KMS-11 (cell line): ENCODE measurements around the gene PSPC1.

Experiments
- H2AFZ ChIP-seq: fragments of 200-600 bp; sonication (generic); 2 replicates; pipeline ENCODE4 v1.6.1; 2016; ENCODE audit warnings: antibody characterized with exemption, mixed run types, low read depth
- H3K27ac ChIP-seq: fragments of 200-600 bp; sonication (generic); 2 replicates; pipeline ENCODE4 v1.6.1; 2016; ENCODE audit warnings: mild to moderate bottlenecking, mixed run types
- H3K27me3 ChIP-seq: fragments of 200-600 bp; sonication (generic); 2 replicates; pipeline ENCODE4 v1.6.1; 2017; ENCODE audit warnings: mild to moderate bottlenecking, low read depth, mixed run types, moderate library complexity; ENCODE audit not compliant: insufficient read depth
- H3K36me3 ChIP-seq: fragments of 200-600 bp; sonication (generic); 2 replicates; pipeline ENCODE4 v1.6.1; 2017; ENCODE audit warnings: mild to moderate bottlenecking, mixed run types; ENCODE audit not compliant: insufficient read depth
- H3K4me1 ChIP-seq: fragments of 200-600 bp; sonication (generic); 2 replicates; pipeline ENCODE4 v1.6.1; 2016; ENCODE audit warnings: mild to moderate bottlenecking, low read depth, mixed run types; ENCODE audit not compliant: poor library complexity, severe bottlenecking
- H3K4me2 ChIP-seq: fragments of 200-600 bp; sonication (generic); 2 replicates; pipeline ENCODE4 v1.7.0; 2016; ENCODE audit warnings: mild to moderate bottlenecking, mixed run types
- H3K4me3 ChIP-seq: fragments of 200-600 bp; sonication (generic); IDR thresholded peaks from 2 replicates; pipeline ENCODE4 v1.6.1; 2017; ENCODE audit warnings: low read depth, low read length, mixed read lengths; ENCODE audit not compliant: insufficient read depth
- H3K79me2 ChIP-seq: fragments of 200-600 bp; sonication (generic); 2 replicates; pipeline ENCODE4 v1.6.1; 2016; ENCODE audit warnings: low read depth, mixed run types; ENCODE audit not compliant: insufficient read depth
- H3K9ac ChIP-seq: fragments of 200-600 bp; sonication (generic); 2 replicates; pipeline ENCODE4 v1.6.1; 2016; ENCODE audit warnings: mild to moderate bottlenecking, mixed run types
- H4K20me1 ChIP-seq: fragments of 200-600 bp; sonication (generic); 2 replicates; pipeline ENCODE4 v1.6.1; 2016; ENCODE audit warnings: mild to moderate bottlenecking, mixed run types; ENCODE audit not compliant: insufficient read depth
- CTCF ChIP-seq: fragments of 200-600 bp; sonication (generic); conservative IDR thresholded peaks from 2 replicates; pipeline ENCODE4 v1.6.1; 2017; ENCODE audit warnings: low read depth, mild to moderate bottlenecking, antibody characterized with exemption, low read length, moderate library complexity, mixed read lengths

Gene PSPC1

GRCh38 chr13:19673473-19674430 is 109.0 kb downstream of the PSPC1 start:
- H3K36me3 ChIP-seq, result no peaks in the 10 kb centered on the region; the same call in 1 of the 2 replicates
- H3K27me3 ChIP-seq, result no peaks in the 10 kb centered on the region
- no peaks in the 10 kb centered on the region for H4K20me1 ChIP-seq
- H3K4me1 ChIP-seq, result no peaks in the 10 kb centered on the region
- H3K27ac ChIP-seq, result no peak overlapping the region
- H3K4me2 ChIP-seq, result no peak overlapping the region
- H3K4me3 ChIP-seq, result no peak overlapping the region
- TF ChIP-seq CTCF, result no peak
- H2AFZ ChIP-seq, result no peak overlapping the region
- no peak overlapping the region for H3K9ac ChIP-seq
- H3K79me2 ChIP-seq, result no peaks in the 10 kb centered on the region

GRCh38 chr13:19672990-19673389 is 109.8 kb downstream of the PSPC1 start:
- Histone ChIP-seq H3K4me2 (no peak overlapping the region), H3K4me1 (no peaks in the 10 kb centered on the region), H3K4me3 (no peak overlapping the region), H3K9ac (no peak overlapping the region), H3K27me3 (no peaks in the 10 kb centered on the region), H3K36me3 (no peaks in the 10 kb centered on the region; the same call in 1 of the 2 replicates), H3K79me2 (no peaks in the 10 kb centered on the region), H2AFZ (no peak overlapping the region), H3K27ac (no peak overlapping the region), H4K20me1 (no peaks in the 10 kb centered on the region)
- TF ChIP-seq CTCF, result no peak

GRCh38 chr13:19670147-19670546 is 112.6 kb downstream of the PSPC1 start:
- Histone ChIP-seq H3K36me3 (no peaks in the 10 kb centered on the region; the same call in 1 of the 2 replicates), H4K20me1 (no peaks in the 10 kb centered on the region), H3K4me1 (no peaks in the 10 kb centered on the region), H3K27me3 (no peaks in the 10 kb centered on the region), H3K27ac (no peak overlapping the region), H3K4me2 (no peak overlapping the region), H2AFZ (no peak overlapping the region), H3K79me2 (no peaks in the 10 kb centered on the region), H3K9ac (no peak overlapping the region), H3K4me3 (no peak overlapping the region)
- TF ChIP-seq CTCF, result no peak

- H3K4me3 ChIP-seq, result no peak overlapping the region
- no peaks in the 10 kb centered on the region for H3K4me1 ChIP-seq
- H3K79me2 ChIP-seq, result no peaks in the 10 kb centered on the region
- H3K4me2 ChIP-seq, result no peak overlapping the region
- no peaks in the 10 kb centered on the region for H3K27me3 ChIP-seq
- no peak overlapping the region for H2AFZ ChIP-seq
- no peak for TF ChIP-seq CTCF
- H4K20me1 ChIP-seq, result no peaks in the 10 kb centered on the region
- no peak overlapping the region for H3K27ac ChIP-seq
- H3K36me3 ChIP-seq, result no peaks in the 10 kb centered on the region; the same call in 1 of the 2 replicates
- no peak overlapping the region for H3K9ac ChIP-seq
Observed at GRCh38 chr13:19668778-19669177, 114.0 kb downstream of the PSPC1 start.
